ENCODE data around the gene CDKN1A.
"Not testable (repeated sequence)": the region's sequence is repeated elsewhere in the genome, so short reads cannot be mapped to it uniquely, and the experiment has no call there.

CDKN1A gene

DNA sequence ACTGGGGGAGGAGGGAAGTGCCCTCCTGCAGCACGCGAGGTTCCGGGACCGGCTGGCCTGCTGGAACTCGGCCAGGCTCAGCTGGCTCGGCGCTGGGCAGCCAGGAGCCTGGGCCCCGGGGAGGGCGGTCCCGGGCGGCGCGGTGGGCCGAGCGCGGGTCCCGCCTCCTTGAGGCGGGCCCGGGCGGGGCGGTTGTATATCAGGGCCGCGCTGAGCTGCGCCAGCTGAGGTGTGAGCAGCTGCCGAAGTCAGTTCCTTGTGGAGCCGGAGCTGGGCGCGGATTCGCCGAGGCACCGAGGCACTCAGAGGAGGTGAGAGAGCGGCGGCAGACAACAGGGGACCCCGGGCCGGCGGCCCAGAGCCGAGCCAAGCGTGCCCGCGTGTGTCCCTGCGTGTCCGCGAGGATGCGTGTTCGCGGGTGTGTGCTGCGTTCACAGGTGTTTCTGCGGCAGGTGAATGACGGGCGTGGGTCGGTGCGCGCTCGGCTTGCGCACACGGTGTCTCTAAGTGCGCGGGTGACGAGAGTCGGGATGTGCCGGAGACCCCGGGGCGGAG, at the start of gene CDKN1A:
Gene CDKN1A (plus strand): TSS at position 227 of the 555 bp plus-strand sequence. CDS start 5,388 bp downstream, outside the sequence.
- DNase-seq (ENCODE audit: low read depth in 2 of 2): peak; percentile 47 to 55

- no peak for DNase-seq (ENCODE audit: low read depth in 2 of 2)
These were observed 48.7 kb upstream of the CDKN1A start for GRCh38 chr6:36629784-36630183.

DNA sequence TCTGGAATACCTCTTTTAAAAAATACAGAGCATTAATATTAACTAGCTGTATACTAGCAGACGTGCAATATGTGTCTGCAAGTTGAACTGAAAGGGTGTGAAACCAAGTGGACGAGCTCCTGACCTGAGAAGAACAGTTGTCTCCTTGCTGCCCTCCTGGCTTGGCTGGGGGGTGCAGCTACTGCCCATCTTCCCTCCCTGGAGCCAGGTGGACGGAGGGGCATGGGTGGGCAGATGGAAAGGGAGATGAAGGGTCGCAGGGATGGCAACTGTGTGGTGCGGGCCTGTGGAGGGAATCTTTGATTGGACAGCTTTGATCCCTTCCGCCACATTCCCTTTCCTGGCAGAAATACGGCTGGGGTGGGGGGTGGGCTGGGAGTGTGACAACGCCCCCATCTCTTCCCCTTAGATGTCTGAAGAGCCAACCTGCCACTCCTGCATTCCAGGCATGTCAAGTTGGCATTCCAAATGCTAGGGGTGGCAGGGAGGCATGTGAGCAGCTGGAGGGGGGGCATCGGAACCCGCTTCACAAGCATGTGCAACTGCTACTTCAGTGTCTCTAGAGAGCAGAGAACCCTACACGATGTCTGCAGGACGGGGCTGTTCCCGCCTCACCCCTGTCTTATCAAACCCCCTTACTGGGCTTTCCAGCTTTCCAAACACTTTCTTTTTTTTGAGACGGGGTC, 47.0 kb upstream of the CDKN1A start:
- no peak for DNase-seq (ENCODE audit: low read depth in 2 of 2)

- DNase-seq (ENCODE audit: low read depth in 2 of 2): no peak
These were observed 45.1 kb upstream of the CDKN1A start for GRCh38 chr6:36633370-36633769.

DNA sequence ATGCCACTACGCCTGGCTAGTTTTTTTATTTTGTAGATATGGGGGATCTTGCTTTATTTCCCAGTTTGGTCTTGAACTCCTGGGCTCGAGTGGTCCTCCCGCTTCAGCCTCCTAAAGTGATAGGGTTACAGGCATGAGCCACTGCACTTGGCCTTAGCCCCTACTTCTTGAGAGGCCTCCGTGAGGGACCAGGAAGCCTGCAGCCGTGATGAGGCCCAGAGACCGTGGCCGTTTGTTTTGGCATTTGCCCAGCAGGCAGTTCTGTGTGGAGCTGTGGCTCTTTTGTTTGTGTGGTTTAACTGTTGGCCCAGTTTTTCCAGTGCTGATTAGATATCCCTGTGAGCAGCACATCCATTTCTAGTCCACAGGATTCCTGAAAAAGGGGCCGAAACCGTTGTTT, 44.6 kb upstream of the CDKN1A start:
- no peak for DNase-seq (ENCODE audit: low read depth in 2 of 2)

DNA sequence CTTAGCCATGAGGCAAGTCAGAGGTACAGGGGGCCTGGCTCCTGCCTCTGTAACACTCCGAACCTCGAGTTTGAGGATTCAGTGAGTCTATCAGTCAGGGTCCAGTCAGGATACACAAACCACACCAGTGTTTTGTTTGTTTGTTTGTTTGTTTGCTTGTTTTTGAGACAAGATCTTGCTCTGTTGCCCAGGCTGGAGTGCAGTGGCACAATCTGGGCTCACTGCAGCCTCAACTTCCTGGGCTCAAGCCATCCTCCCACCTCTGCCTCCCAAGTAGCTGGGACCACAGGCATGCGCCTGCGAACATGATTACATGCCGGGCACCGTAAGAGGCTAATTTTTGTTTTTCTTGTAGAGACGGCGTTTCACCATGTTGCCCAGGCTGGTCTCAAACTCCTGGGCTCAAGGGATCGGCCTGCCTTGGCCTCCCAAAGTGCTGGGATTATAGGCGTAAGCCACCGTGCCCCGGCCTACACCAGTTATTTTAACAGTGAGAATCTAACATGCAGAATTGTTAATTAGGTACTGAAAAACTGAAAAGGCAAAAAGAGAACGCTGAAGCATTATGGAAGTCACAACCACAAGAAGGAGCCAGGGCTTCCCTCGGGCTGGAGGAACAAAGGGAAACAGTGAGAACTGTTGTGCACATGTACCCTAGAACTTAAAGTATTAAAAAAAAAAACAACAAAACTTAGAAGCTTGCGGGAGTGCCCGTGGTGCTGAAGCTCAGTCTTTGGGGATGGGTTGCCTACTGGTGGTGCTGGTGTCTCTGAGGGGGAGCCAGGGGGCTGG, 44.0 kb upstream of the CDKN1A start:
- no peak for DNase-seq (ENCODE audit: low read depth in 2 of 2)

DNA sequence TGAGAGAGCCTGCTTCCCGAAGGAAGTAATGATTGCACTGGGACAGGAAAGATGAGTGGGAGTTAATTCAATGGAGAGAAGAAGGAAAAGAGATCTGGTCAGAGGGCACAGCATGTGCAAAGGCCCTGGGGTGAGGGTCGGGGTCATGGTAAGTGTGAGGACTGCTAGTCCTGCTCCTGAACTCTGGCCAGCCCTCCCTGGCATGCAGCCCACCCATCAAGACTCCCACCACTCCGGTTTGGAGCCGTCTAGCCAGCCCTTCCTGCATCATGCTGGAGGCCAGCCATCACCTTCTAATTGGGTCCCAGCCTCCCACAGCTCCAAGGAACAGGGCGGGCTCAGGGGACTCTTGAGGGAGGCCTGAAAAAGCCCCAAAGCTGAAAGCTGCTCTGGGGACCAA, 42.2 kb upstream of the CDKN1A start:
- DNase-seq (ENCODE audit: low read depth in 2 of 2): no peak

GRCh38 chr6:36636687-36637418, 41.7 kb upstream of the CDKN1A start:
- no peak for DNase-seq (ENCODE audit: low read depth in 2 of 2)

GRCh38 chr6:36638579-36638978, 39.9 kb upstream of the CDKN1A start:
- no peak for DNase-seq (ENCODE audit: low read depth in 2 of 2)

- no peak for DNase-seq (ENCODE audit: low read depth in 2 of 2)
These were observed 39.2 kb upstream of the CDKN1A start for GRCh38 chr6:36639171-36639808.

- no peak for DNase-seq (ENCODE audit: low read depth in 2 of 2)
These were observed 37.0 kb upstream of the CDKN1A start for GRCh38 chr6:36641543-36641942.

DNA sequence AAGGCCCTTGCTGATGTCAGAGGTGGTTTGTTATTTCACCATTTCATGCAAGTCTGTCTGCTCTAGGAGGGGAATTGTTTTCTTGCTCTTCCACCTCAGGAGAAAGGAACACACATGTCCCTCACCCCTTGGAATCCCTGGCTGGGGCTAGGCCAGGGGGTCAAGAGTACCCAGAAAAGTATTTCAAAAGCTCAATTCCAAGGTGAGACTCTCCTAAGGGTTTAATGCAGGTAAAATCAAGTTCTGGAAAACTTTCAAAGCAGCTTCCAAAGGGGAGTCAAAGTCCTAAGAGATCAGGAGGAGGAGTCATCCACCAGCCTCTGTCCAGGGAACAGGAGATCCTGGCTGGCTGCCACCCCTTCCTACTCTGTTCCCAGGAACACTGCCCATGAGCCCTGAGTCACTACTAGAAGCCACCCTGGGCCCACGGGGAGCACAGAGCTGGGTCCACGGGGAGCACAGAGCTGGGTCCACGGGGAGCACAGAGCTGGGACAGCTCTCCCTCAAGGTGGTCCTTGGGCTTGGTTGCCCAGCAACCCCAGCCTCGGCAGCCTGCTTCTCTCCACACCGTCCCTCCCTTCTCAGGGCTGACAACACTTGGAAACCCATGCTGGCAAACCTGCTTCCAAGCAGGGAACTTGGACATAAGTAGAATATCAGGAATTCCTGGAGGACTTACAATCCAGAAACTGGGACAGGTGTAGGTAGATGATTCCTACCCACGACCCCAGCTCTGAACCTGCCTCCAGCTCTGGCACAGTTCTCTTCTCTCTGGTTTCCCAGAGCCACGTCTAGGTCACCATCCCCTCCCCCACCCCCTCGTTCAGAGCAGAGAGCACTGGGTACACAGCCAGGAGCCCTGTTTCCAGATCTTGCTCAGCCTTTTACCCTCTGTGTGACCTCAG, 35.3 kb upstream of the CDKN1A start:
- DNase-seq (ENCODE audit: low read depth in 2 of 2): no peak

- DNase-seq (ENCODE audit: low read depth in 2 of 2): no peak
These were observed 34.5 kb upstream of the CDKN1A start for GRCh38 chr6:36643977-36644376.

DNA sequence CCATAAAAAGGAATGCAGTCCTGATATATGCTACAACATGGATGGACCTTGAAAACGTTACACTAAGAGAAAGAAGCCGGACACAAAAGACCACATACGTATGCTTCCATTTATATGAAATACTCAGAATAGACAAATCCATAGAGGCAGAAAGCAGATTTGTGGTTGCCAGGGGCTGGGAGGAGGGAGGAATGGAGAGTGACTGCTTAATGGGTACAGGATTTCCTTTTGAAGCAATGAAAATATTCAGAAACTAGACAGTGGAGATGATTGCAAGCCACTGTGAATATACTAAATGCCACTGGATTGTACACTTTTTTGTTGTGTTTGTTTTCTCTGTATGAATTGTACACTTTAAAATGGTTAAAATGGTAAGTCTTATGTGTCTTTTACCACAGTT, 29.4 kb upstream of the CDKN1A start:
- DNase-seq (ENCODE audit: low read depth in 2 of 2): no peak

- DNase-seq (ENCODE audit: low read depth in 2 of 2): no peak
These were observed 28.6 kb upstream of the CDKN1A start for GRCh38 chr6:36649701-36650484.

GRCh38 chr6:36650848-36651478, 27.6 kb upstream of the CDKN1A start:
- no peak for DNase-seq (ENCODE audit: low read depth in 2 of 2)

- no peak for DNase-seq (ENCODE audit: low read depth in 2 of 2)
These were observed 26.7 kb upstream of the CDKN1A start for GRCh38 chr6:36651659-36652379.

DNA sequence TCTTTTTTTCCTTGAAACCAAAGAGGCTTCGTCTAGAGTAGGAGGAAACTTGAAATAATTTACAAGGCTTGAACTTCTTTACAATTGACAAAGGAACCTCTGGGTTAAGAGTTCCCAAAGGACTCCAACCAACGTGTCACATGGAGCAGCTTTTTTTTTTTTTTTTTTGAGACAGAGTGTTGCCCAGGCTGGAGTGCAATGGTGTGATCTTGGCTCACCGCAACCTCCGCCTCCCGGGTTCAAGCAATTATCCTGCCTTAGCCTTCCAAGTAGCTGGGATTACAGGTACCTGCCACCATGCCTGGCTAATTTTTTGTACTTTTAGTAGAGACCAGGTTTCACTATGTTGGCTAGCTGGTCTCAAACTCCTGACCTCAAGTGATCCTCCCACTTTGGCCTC, 24.0 kb upstream of the CDKN1A start:
- DNase-seq (ENCODE audit: low read depth in 2 of 2): not testable (repeated sequence)

All from activated CD8-positive, alpha-beta memory T cell treated with anti-CD3 and anti-CD28 coated beads for 4 hours (primary cell).